HG02840 (cell line): ENCODE data around the gene BCKDHA.

Source experiments
- ATAC-seq: cut with Tn5 transposase; IDR thresholded peaks from one replicate; pipeline ENCODE4 v1.9.1; 2021; ENCODE audit warnings: mild to moderate bottlenecking, moderate library complexity, moderate number of reproducible peaks; ENCODE audit not compliant: unreplicated experiment, low FRiP score

BCKDHA gene

GRCh38 chr19:41397086-41398049 is at the start of gene BCKDHA, which contains the start of gene EXOSC5:
BCKDHA (plus strand) TSS chr19:41397818; CDS start chr19:41397828, 10 bp downstream.
EXOSC5 (minus strand) TSS chr19:41397359; CDS start chr19:41397328, 31 bp downstream.
- peak; percentile 95 for ATAC-seq

DNA sequence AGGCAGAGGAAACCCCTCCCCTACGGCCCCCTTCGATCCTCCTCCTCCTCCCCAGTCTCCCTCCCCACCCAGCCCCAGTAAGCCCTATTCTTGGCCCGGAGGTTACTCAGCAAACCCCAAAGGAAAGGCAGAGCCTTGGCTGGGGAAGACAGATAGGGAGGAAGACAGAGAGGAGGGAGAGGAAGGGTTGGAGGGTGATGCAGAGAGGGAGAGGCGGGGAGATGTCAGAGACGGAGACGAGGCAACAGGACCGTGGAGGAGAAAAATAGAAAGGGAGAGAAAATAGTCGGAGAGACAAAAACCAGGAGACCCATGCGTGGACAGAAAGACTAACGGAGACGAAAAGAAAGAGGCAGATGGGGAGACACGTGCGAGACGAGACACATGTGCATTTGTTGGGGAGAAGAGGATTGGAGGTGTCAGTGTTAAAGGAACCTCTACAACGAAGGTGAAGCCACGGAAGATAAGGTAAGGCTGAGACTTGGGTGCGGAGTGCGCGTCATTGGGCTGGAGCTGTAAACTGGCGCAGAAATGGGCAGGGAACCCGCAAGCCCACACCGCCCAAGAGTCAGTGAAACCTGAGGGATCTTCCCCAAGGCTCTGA is 46.8 kb upstream of the BCKDHA start:
- ATAC-seq, result no peak

- peak; percentile 32 for ATAC-seq
These were observed 46.0 kb upstream of the BCKDHA start for GRCh38 chr19:41351339-41352245.

GRCh38 chr19:41352279-41352608 is 45.4 kb upstream of the BCKDHA start:
- ATAC-seq, result no peak

- no peak for ATAC-seq
These were observed 44.8 kb upstream of the BCKDHA start for GRCh38 chr19:41352609-41353465.

- peak; percentile 39 for ATAC-seq
These were observed 43.9 kb upstream of the BCKDHA start, which contains the start of gene TGFB1 for GRCh38 chr19:41353466-41354342. TGFB1 (minus strand) TSS chr19:41353922; CDS start chr19:41353044, 878 bp downstream.

DNA sequence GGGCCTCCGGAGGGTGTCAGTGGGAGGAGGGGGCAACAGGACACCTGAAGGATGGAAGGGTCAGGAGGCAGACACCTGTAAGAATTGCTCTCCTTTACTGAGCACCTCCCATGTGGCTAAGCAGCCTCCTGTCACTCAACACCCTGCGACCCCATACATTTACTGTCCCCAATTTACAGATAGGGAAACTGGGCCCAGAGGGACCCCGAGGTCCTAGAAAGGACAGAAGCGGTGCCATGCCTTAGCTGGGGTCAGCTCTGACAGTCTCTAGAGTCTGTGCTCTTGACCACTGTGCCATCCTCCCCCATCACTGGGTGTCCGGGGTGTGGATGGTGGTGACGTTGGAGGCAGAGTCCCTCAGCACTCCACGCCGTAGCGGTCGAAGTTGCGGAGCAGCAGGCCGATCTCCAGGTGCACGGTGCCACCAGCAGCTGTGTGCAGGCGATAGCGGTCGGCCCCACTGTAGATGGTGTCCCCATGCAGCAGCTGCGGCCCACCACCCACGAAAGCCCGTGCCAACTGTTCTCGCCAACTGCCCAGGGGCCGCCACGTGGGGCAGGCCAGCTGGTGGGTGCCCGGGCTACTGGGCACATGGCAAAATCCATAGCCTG is 43.2 kb upstream of the BCKDHA start:
- peak; percentile 8 for ATAC-seq

GRCh38 chr19:41355035-41355434 is 42.6 kb upstream of the BCKDHA start:
- ATAC-seq, result no peak

GRCh38 chr19:41355802-41356201 is 41.8 kb upstream of the BCKDHA start:
- ATAC-seq, result no peak

DNA sequence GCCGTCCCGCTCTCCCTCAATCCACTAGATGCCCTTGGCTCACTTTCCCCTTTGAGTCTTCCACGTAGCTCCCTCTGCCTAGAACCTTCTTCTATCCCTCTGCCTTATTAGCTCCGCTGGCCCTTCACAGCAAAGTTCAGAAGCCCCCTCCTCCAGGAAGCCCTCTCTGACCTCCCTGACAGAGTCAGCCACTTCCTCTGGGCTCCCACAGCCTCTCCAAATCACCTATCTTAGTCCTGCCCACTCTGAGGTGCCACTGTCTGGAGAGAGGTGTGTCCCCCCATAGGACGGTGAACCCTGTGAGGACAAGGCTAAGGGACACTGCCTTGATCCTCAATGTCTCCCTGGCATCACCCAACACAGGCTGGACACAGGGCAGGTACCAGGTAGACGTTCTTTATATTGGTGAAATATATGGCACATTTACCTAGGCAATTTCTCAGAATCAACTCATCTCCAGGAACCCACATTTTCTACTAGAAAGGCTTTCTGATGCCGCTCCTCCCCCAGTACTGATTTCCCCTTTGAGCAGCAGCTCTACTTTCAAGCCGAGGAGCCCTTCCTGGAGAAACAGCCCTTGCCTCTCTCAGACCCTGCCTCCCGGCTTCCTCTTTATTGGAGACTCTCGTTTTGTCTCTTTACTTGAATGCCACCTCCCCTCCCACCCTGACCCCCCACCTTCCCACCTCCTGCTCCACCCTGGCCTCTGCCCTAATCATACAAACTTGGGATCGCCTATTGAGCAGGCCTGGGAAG is 40.5 kb upstream of the BCKDHA start:
- ATAC-seq, result no peak

GRCh38 chr19:41357746-41358145 is 39.9 kb upstream of the BCKDHA start:
- no peak for ATAC-seq

DNA sequence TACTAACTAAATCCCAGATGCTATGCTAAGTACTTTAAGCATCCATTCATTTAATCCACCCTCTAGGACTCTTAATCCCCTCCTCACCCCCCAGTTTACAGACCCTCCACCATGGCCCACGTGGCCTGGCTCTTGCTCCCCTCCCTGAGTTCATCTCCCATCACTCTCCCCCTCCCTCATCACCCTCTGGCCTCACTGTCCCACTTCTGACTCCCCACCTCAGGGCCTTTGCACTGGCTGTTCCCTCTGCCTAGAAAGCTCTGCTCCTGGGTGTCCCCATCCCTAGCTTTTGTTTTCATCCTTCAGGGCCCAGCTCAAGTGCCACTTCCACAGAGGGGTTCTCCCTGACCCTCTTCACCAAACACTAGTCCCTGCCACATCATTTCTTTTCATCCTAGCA is 37.9 kb upstream of the BCKDHA start:
- ATAC-seq, result no peak

DNA sequence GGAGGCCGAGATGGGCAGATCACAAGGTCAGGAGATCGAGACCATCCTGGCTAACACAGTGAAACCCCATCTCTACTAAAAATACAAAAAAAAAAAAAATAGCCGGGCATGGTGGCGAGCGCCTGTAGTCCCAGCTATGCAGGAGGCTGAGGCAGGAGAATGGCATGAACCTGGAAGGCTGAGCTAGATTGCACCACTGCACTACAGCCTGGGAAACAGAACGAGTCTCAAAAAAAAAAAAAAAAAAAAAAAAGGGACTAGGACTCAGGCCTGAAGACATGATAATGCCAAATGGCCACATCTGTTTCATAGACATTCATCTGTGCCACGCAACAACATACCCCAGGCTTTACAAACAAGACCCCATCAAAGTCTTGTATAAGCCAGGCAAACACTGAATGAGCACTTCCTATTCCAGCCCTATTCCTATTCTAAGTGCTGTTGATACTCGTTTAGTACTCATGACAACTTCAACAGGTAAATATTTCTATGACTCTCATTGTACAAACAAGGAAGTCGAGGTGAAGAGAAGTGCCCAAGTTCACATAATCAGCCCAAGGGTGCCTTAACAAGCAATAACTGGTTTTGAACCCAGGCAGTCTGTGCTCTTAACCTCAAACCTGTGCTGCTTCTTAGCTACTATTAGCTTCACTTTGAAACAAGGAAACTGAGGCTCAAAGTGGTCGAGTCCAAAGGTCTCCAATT is 35.3 kb upstream of the BCKDHA start:
- ATAC-seq, result no peak

DNA sequence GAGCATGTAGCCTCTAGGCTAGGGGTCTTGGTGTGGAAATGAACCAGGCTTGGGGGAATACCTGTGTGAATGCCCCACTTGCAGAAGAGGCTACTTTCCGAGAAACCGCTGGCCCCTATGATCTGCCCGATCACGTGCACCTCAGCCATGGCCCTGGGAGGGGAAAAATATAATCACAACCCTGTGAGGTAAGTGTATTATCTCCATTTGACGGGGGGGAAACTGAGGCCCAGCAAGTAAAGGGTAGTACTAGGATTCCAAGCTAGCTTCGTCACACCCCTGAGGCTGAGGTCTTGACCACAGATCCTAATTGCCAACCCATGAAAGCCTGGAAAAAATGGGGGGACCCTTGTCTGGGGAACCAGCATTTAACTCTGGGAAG is 34.3 kb upstream of the BCKDHA start:
- ATAC-seq, result no peak

DNA sequence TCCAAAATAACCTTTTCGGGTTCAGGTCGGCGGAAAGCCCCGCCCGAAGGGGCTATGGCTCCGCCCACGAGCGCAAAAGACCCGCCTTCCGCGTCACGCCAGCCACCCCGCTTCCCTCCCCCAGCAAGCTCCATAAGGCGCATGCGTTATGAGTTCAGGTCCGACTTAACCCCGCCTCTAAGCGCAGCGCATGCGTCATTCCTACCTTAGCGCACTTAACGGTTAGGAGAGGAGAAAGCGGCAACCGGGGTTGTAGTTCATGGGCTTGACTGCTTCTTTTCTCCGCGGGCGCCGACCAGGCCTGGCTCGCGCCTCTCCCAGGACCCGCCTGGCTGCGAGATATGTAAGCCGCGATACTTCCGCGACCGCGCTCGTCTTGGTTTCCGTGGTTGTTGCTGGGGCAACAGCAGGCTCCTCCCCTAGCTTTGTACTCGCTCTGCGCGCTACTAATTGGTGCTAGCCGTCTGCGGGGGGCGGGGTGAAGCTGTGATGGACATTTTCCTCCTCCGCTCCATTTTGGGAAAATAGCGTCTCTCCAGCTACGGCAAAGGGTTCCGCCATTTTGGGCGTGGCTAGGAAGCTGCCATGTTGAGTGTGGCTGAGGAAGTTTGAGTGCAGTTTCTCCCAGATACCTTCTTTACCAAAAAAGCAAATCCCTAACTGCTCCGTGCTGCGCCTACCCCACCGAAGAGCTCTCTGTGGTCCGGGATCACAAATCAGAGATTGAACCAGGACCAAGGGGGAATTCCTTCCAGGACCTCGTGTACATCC is 33.7 kb upstream of the BCKDHA start, which contains the start of gene B9D2:
TSS of gene B9D2 (minus strand) at position 397 of the 771 bp plus-strand sequence. CDS start 630 bp downstream, outside the sequence.
- ATAC-seq, result peak; percentile 83
